Naive thymus-derived CD4-positive, alpha-beta T cell (primary cell): ENCODE measurements around the gene KIF21B. TPM values are rescaled to one million over a fixed set of nuclear protein-coding genes. Genes with fewer than 3 reads are reported as not detected.
A peak's percentile ranks its signal among the peaks of the same experiment; 100 is the strongest.
"Not testable (repeated sequence)": the region's sequence is repeated elsewhere in the genome, so short reads cannot be mapped to it uniquely, and the experiment has no call there.

Source experiments
- ATAC-seq: fragments of 150-1000 bp; cut with Tn5 transposase; 2 replicates; pipeline ENCODE4 v1.10.0; 2021; ENCODE audit warnings: mild to moderate bottlenecking, moderate library complexity
- CTCF ChIA-PET: fragments of 350-600 bp; sonication (Branson Sonifier 250); formaldehyde crosslinking; loops from one replicate; lab custom pipeline; 2021; ENCODE audit warnings: antibody characterized with exemption; lab: Charles Lee
- POLR2A ChIA-PET: fragments of 350-600 bp; sonication (Branson Sonifier 250); formaldehyde crosslinking; loops from one replicate; lab custom pipeline; 2021; ENCODE audit warnings: antibody characterized with exemption, inconsistent platforms; lab: Charles Lee
- DNase-seq, 9 donors: peaks; one replicate each; pipeline versions ENCODE4 v3.0.0 to v3.0.0-alpha.2; 2020 to 2022; ENCODE audit warnings: mixed read lengths in 1 of 9
- H3K27ac ChIP-seq: one replicate; pipeline ENCODE4 v1.7.0; 2013; ENCODE audit warnings: mild to moderate bottlenecking, low read depth, low read length, moderate library complexity
- H3K27me3 ChIP-seq, 2 donors: one replicate each; pipeline ENCODE4 v1.7.0; 2013; ENCODE audit warnings: low read length in 2 of 2, mild to moderate bottlenecking in 2 of 2, moderate library complexity in 2 of 2; ENCODE audit not compliant: control insufficient read depth in 2 of 2, insufficient read depth in 2 of 2
- H3K36me3 ChIP-seq, 3 experiments: 1 replicate in 2 of 3; 2 replicates in 1 of 3; pipeline ENCODE4 v1.7.0; 2013; ENCODE audit warnings: low read length in 3 of 3, mild to moderate bottlenecking in 3 of 3, moderate library complexity in 1 of 3; ENCODE audit not compliant: insufficient read depth in 3 of 3, control insufficient read depth in 2 of 3
- H3K4me1 ChIP-seq, 2 donors: one replicate each; pipeline ENCODE4 v1.7.0; 2013; ENCODE audit warnings: low read length in 2 of 2, mild to moderate bottlenecking in 2 of 2, moderate library complexity in 1 of 2; ENCODE audit not compliant: control insufficient read depth in 2 of 2, insufficient read depth in 2 of 2
- H3K4me3 ChIP-seq: 2 replicates; pipeline ENCODE4 v1.7.0; 2013; ENCODE audit warnings: mild to moderate bottlenecking, low read length
- H3K9me3 ChIP-seq, 3 experiments: 1 replicate in 2 of 3; 2 replicates in 1 of 3; pipeline ENCODE4 v1.7.0; 2013; ENCODE audit warnings: low read length in 3 of 3; ENCODE audit not compliant: control insufficient read depth in 2 of 3
- H3K27ac Mint-ChIP-seq, 9 donors: one replicate each; pipeline ENCODE4 v1.8.0; 2020 to 2022; ENCODE audit warnings: mixed read lengths in 9 of 9, mild to moderate bottlenecking in 8 of 9, moderate library complexity in 5 of 9, inconsistent platforms in 2 of 9
- H3K27me3 Mint-ChIP-seq, 5 donors: one replicate each; pipeline ENCODE4 v1.8.0; 2021 to 2022; ENCODE audit warnings: mixed read lengths in 5 of 5, mild to moderate bottlenecking in 1 of 5
- H3K36me3 Mint-ChIP-seq, 5 donors: one replicate each; pipeline ENCODE4 v1.8.0; 2020 to 2022; ENCODE audit warnings: mixed read lengths in 5 of 5, mild to moderate bottlenecking in 3 of 5, inconsistent platforms in 1 of 5
- H3K4me1 Mint-ChIP-seq, 7 donors: one replicate each; pipeline ENCODE4 v1.8.0; 2020 to 2022; ENCODE audit warnings: mixed read lengths in 7 of 7, mild to moderate bottlenecking in 3 of 7, inconsistent platforms in 1 of 7
- H3K4me3 Mint-ChIP-seq, 10 donors: one replicate each; pipeline ENCODE4 v1.8.0; 2020 to 2022; ENCODE audit warnings: mild to moderate bottlenecking in 10 of 10, mixed read lengths in 10 of 10, moderate library complexity in 6 of 10, inconsistent platforms in 2 of 10
- H3K9me3 Mint-ChIP-seq, 11 donors: one replicate each; pipeline ENCODE4 v1.8.0; 2020 to 2022; ENCODE audit warnings: mixed read lengths in 11 of 11, mild to moderate bottlenecking in 4 of 11, inconsistent platforms in 1 of 11, moderate library complexity in 1 of 11
- intact Hi-C, 2 donors: fragments of 100-400 bp; cut with micrococcal nuclease; formaldehyde crosslinking; loops; one replicate each; pipeline ENCODE4 v1.15.1; 2023
- polyA plus RNA-seq, 2 donors: library from polyadenylated mRNA; unstranded; fragments of 300-500 nt; fragmentation: Illumina TruSeq; gene quantifications; one replicate each; pipeline ENCODE4 v1.2.3, GENCODE V29; 2021
- total RNA-seq, 6 experiments: library from RNA in 5 of 6; stranded (reverse) in 5 of 6; gene quantifications; 1 replicate in 5 of 6; 2 replicates in 1 of 6; pipeline ENCODE4 v1.2.3 and lab custom pipeline; 2021 to 2026

KIF21B gene
- total and polyA plus RNA-seq, 7 experiments from 2014 or later, result 3.0 to 97.6 (median 70.3) TPM

GRCh38 chr1:200938955-200939354 is 84.6 kb downstream of the KIF21B start:
- ChIA-PET CTCF (no interaction called here), POLR2A (interaction anchor here (0.6 kb wide), 1 partner anchor 20 kb away, joined by 3 read pairs; no protein-coding TSS in a partner anchor)
- ATAC-seq, result peak; percentile 67
- Mint-ChIP-seq H3K4me3 (no peak overlapping the region), H3K27me3 (peaks cover 0 to 18% (median 0%) of the 10 kb centered on the region in 5 donors), H3K36me3 (peaks cover 0 to 18% (median 0%) of the 10 kb centered on the region in 5 donors), H3K4me1 (peaks cover 0 to 9% (median 4%) of the 10 kb centered on the region in 7 donors), H3K9me3 (peaks cover 0 to 27% (median 5%) of the 10 kb centered on the region in 11 donors), H3K27ac (no peak overlapping the region)
- Histone ChIP-seq H3K9me3 (no peaks in the 10 kb centered on the region), H3K36me3 (no peaks in the 10 kb centered on the region), H3K4me1 (no peaks in the 10 kb centered on the region), H3K27ac (no peak overlapping the region), H3K4me3 (no peak overlapping the region), H3K27me3 (no peaks in the 10 kb centered on the region)
- DNase-seq, result no peak
- intact Hi-C loops, result no loop called here

GRCh38 chr1:200935286-200935962 is 88.1 kb downstream of the KIF21B start:
- H3K27me3 ChIP-seq, H3K4me3 ChIP-seq, POLR2A ChIA-PET, H3K27ac ChIP-seq, H3K4me1 ChIP-seq, DNase-seq, H3K4me1 Mint-ChIP-seq, ATAC-seq, H3K36me3 ChIP-seq, H3K36me3 Mint-ChIP-seq, H3K4me3 Mint-ChIP-seq, CTCF ChIA-PET, intact Hi-C loops, H3K9me3 ChIP-seq, H3K27ac Mint-ChIP-seq: not testable (repeated sequence)
- peaks cover 0 to 10% (median 3%) of the 10 kb centered on the region in 11 donors for H3K9me3 Mint-ChIP-seq
- H3K27me3 Mint-ChIP-seq, result peaks cover 0 to 15% (median 0%) of the 10 kb centered on the region in 5 donors

- no peak for DNase-seq
- no peaks in the 10 kb centered on the region for H3K9me3 ChIP-seq
- H3K27me3 Mint-ChIP-seq, result peaks cover 0 to 13% (median 0%) of the 10 kb centered on the region in 5 donors
- ChIA-PET POLR2A (no interaction called here), CTCF (no interaction called here)
- no peak overlapping the region for H3K4me3 ChIP-seq
- H3K27me3 ChIP-seq, result no peaks in the 10 kb centered on the region
- H3K4me3 Mint-ChIP-seq, result no peak overlapping the region
- ATAC-seq, result no peak
- no peak overlapping the region for H3K27ac ChIP-seq
- H3K36me3 ChIP-seq, result no peaks in the 10 kb centered on the region
- H3K36me3 Mint-ChIP-seq, result peaks cover 0 to under 1% (median 0%) of the 10 kb centered on the region in 5 donors
- H3K4me1 ChIP-seq, result no peaks in the 10 kb centered on the region
- H3K4me1 Mint-ChIP-seq, result peaks cover 0 to 9% (median 4%) of the 10 kb centered on the region in 7 donors
- H3K27ac Mint-ChIP-seq, result no peak overlapping the region
- H3K9me3 Mint-ChIP-seq, result peaks cover 0 to 8% (median 0%) of the 10 kb centered on the region in 11 donors
- intact Hi-C loops, result no loop called here
These were observed 88.8 kb downstream of the KIF21B start for GRCh38 chr1:200934676-200935245.

- no peaks in the 10 kb centered on the region for H3K9me3 ChIP-seq
- H3K4me1 ChIP-seq, result no peaks in the 10 kb centered on the region
- Mint-ChIP-seq H3K27me3 (peaks cover 0 to 28% (median 0%) of the 10 kb centered on the region in 5 donors), H3K36me3 (no peaks in the 10 kb centered on the region), H3K4me3 (no peak overlapping the region), H3K27ac (no peak overlapping the region), H3K4me1 (no peaks in the 10 kb centered on the region), H3K9me3 (peaks cover 0 to 8% (median 0%) of the 10 kb centered on the region in 11 donors)
- CTCF ChIA-PET, result no interaction called here
- no peaks in the 10 kb centered on the region for H3K36me3 ChIP-seq
- POLR2A ChIA-PET, result interaction anchor here (0.6 kb wide), 1 partner anchor 92 kb away, joined by 6 read pairs; no protein-coding TSS in a partner anchor
- DNase-seq (no peak), ATAC-seq (no peak)
- H3K27ac ChIP-seq, result no peak overlapping the region
- no peak overlapping the region for H3K4me3 ChIP-seq
- no peaks in the 10 kb centered on the region for H3K27me3 ChIP-seq
- intact Hi-C loops, result no loop called here
These were observed 91.7 kb downstream of the KIF21B start for GRCh38 chr1:200931776-200932175.

- H3K27ac Mint-ChIP-seq, intact Hi-C loops, H3K36me3 Mint-ChIP-seq, H3K36me3 ChIP-seq, H3K27me3 ChIP-seq, H3K4me3 Mint-ChIP-seq, H3K4me3 ChIP-seq, H3K4me1 ChIP-seq, ATAC-seq, H3K4me1 Mint-ChIP-seq, CTCF ChIA-PET, DNase-seq, H3K9me3 ChIP-seq, H3K9me3 Mint-ChIP-seq, POLR2A ChIA-PET, H3K27ac ChIP-seq: not testable (repeated sequence)
- peaks cover 0 to 31% (median 0%) of the 10 kb centered on the region in 5 donors for H3K27me3 Mint-ChIP-seq
These were observed 93.2 kb downstream of the KIF21B start for GRCh38 chr1:200930285-200930684.

GRCh38 chr1:200929530-200930278 is 93.8 kb downstream of the KIF21B start:
- Histone ChIP-seq H3K9me3 (no peaks in the 10 kb centered on the region), H3K27ac (no peak overlapping the region), H3K4me1 (no peaks in the 10 kb centered on the region), H3K27me3 (no peaks in the 10 kb centered on the region), H3K4me3 (no peak overlapping the region), H3K36me3 (no peaks in the 10 kb centered on the region)
- DNase-seq, result no peak
- intact Hi-C loops, result no loop called here
- CTCF ChIA-PET, result no interaction called here
- POLR2A ChIA-PET, result no interaction called here
- no peak for ATAC-seq
- Mint-ChIP-seq H3K4me3 (no peak overlapping the region), H3K27ac (no peak overlapping the region), H3K4me1 (peaks cover 0 to 4% (median 0%) of the 10 kb centered on the region in 7 donors), H3K9me3 (peaks cover 0 to 8% (median 0%) of the 10 kb centered on the region in 11 donors), H3K27me3 (peaks cover 0 to 33% (median 0%) of the 10 kb centered on the region in 5 donors), H3K36me3 (no peaks in the 10 kb centered on the region)
